GM23338 (cell line): ENCODE measurements around the gene MEIS3. TPM values are rescaled to one million over a fixed set of nuclear protein-coding genes. Genes with fewer than 3 reads are reported as not detected.

Experiments used
- ATAC-seq: fragments of 200-7000 bp; cut with Tn5 transposase; 3 replicates; pipeline ENCODE4 v1.9.1; 2020
- DNase-seq: peaks from one replicate; pipeline ENCODE4 v3.0.0-alpha.2; 2015; ENCODE audit warnings: low spot score
- H2AFZ ChIP-seq: fragments of 200-600 bp; sonication (generic); 2 replicates; pipeline ENCODE4 v1.8.0; 2016; ENCODE audit warnings: antibody characterized with exemption, mild to moderate bottlenecking, moderate library complexity
- H3F3A ChIP-seq: fragments of 200-600 bp; sonication (generic); replicated peaks from 2 replicates; pipeline ENCODE4 v1.8.0; 2017; ENCODE audit warnings: antibody characterized with exemption, mixed run types, low read depth
- H3K27ac ChIP-seq: fragments of 200-600 bp; sonication (generic); 2 replicates; pipeline ENCODE4 v1.6.1; 2016; ENCODE audit warnings: low read depth
- H3K27me3 ChIP-seq: fragments of 200-600 bp; sonication (generic); 2 replicates; pipeline ENCODE4 v1.8.0; 2016; ENCODE audit warnings: mild to moderate bottlenecking, mixed run types, moderate library complexity; ENCODE audit not compliant: insufficient read depth
- H3K36me3 ChIP-seq: fragments of 200-600 bp; sonication (generic); 2 replicates; pipeline ENCODE4 v1.8.0; 2016; ENCODE audit warnings: mild to moderate bottlenecking; ENCODE audit not compliant: insufficient read depth
- H3K4me1 ChIP-seq: fragments of 200-600 bp; sonication (generic); 2 replicates; pipeline ENCODE4 v1.8.0; 2016; ENCODE audit warnings: mild to moderate bottlenecking, moderate library complexity; ENCODE audit not compliant: insufficient read depth
- H3K4me2 ChIP-seq: fragments of 200-600 bp; sonication (generic); 2 replicates; pipeline ENCODE4 v1.7.1; 2017; ENCODE audit warnings: mixed run types
- H3K4me3 ChIP-seq: fragments of 200-600 bp; sonication (generic); 2 replicates; pipeline ENCODE4 v1.6.1; 2016; ENCODE audit warnings: mixed run types
- H3K79me2 ChIP-seq: fragments of 200-600 bp; sonication (generic); replicated peaks from 2 replicates; pipeline ENCODE4 v1.8.0; 2017; ENCODE audit warnings: mild to moderate bottlenecking; ENCODE audit not compliant: insufficient read depth
- H3K9me2 ChIP-seq: fragments of 200-600 bp; sonication (generic); 2 replicates; pipeline ENCODE4 v1.8.0; 2017; ENCODE audit not compliant: insufficient read depth
- H4K20me1 ChIP-seq: fragments of 200-600 bp; sonication (generic); replicated peaks from 2 replicates; pipeline ENCODE4 v1.8.0; 2017; ENCODE audit warnings: mild to moderate bottlenecking; ENCODE audit not compliant: insufficient read depth
- H3K27ac Mint-ChIP-seq: 2 replicates; pipeline ENCODE4 v1.8.0; 2020; ENCODE audit warnings: inconsistent platforms, mild to moderate bottlenecking, moderate library complexity, mixed read lengths
- H3K27me3 Mint-ChIP-seq: 3 replicates; pipeline ENCODE4 v1.8.0; 2022; ENCODE audit warnings: low read depth, mild to moderate bottlenecking, moderate library complexity, mixed read lengths, inconsistent platforms; ENCODE audit not compliant: insufficient read depth, poor library complexity
- H3K36me3 Mint-ChIP-seq: 3 replicates; pipeline ENCODE4 v1.8.0; 2021; ENCODE audit warnings: low read depth, mild to moderate bottlenecking, inconsistent platforms, moderate library complexity, mixed read lengths
- H3K4me1 Mint-ChIP-seq: 3 replicates; pipeline ENCODE4 v1.8.0; 2020; ENCODE audit warnings: mild to moderate bottlenecking, inconsistent platforms, mixed read lengths
- H3K4me3 Mint-ChIP-seq: 3 replicates; pipeline ENCODE4 v1.8.0; 2021; ENCODE audit warnings: moderate library complexity, mild to moderate bottlenecking, inconsistent platforms, mixed read lengths
- H3K9me3 Mint-ChIP-seq: 3 replicates; pipeline ENCODE4 v1.8.0; 2020; ENCODE audit warnings: moderate library complexity, mild to moderate bottlenecking, inconsistent platforms, mixed read lengths
- POLR2AphosphoS5 ChIP-seq: IDR thresholded peaks from 2 replicates; pipeline ENCODE4 v1.6.1; 2016; ENCODE audit warnings: antibody characterized with exemption, low read depth
- ZNF331 ChIP-seq: fragments of 250-450 bp; sonication (Bioruptor Pico); IDR thresholded peaks from 2 replicates; pipeline ENCODE4 v1.5.0; 2020; ENCODE audit warnings: low read depth, mild to moderate bottlenecking, moderate library complexity
- polyA plus RNA-seq: library from polyadenylated mRNA; unstranded; fragments of >200 nt; fragmentation: Nextera tagmentation; extraction: Ambion mirVana; gene quantifications from 2 replicates; pipeline ENCODE4 v1.2.1, GENCODE V29; 2016
- total RNA-seq: library from RNA; depleted of rRNA; stranded (reverse); fragments of >200 nt; shearing (Covaris generic); gene quantifications from 2 replicates; pipeline ENCODE4 v1.2.3, GENCODE V29; 2014
- TF ChIP-seq, protein P1 (sequence below): fragments of 250-450 bp; sonication (Bioruptor Pico); IDR thresholded peaks from 2 replicates; pipeline ENCODE4 v1.5.0; 2020; ENCODE audit warnings: mild to moderate bottlenecking, moderate library complexity

MEIS3 gene
- total and polyA plus RNA-seq, 2 experiments from 2014 or later: 20.6 to 33.7 TPM

DNA sequence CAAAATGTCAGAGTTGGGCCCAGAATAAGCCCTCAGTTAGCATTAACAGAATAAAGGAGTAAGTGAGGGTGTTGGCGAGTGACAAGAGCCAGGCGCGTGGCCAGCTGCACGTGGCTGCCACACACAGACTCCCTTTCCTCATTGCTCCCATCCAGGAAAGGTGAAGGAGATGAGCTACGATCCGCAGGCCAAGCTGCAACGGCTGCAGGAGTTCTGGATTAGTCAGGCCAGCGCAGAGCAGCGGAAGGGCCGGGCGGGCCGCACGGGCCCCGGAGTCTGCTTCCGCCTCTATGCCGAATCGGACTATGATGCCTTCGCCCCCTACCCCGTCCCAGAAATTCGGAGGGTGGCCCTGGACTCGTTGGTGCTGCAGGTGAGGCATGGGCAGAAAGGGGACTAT is 57.0 kb downstream of the MEIS3 start:
- peaks cover 52% of the 10 kb centered on the region for H3K36me3 ChIP-seq
- H4K20me1 ChIP-seq: peaks cover 12% of the 10 kb centered on the region

More for the DNA sequence above, 57.0 kb downstream of the MEIS3 start:
- Mint-ChIP-seq H3K36me3 (peaks cover 90% of the 10 kb centered on the region), H3K4me1 (no peaks in the 10 kb centered on the region), H3K27me3 (no peaks in the 10 kb centered on the region), H3K9me3 (no peaks in the 10 kb centered on the region), H3K4me3 (no peak overlapping the region), H3K27ac (no peak overlapping the region)
- no peak for TF ChIP-seq POLR2AphosphoS5
- TF ChIP-seq ZNF331 (CRISPR knock-in tag): no peak
- TF ChIP-seq, protein P1, sequence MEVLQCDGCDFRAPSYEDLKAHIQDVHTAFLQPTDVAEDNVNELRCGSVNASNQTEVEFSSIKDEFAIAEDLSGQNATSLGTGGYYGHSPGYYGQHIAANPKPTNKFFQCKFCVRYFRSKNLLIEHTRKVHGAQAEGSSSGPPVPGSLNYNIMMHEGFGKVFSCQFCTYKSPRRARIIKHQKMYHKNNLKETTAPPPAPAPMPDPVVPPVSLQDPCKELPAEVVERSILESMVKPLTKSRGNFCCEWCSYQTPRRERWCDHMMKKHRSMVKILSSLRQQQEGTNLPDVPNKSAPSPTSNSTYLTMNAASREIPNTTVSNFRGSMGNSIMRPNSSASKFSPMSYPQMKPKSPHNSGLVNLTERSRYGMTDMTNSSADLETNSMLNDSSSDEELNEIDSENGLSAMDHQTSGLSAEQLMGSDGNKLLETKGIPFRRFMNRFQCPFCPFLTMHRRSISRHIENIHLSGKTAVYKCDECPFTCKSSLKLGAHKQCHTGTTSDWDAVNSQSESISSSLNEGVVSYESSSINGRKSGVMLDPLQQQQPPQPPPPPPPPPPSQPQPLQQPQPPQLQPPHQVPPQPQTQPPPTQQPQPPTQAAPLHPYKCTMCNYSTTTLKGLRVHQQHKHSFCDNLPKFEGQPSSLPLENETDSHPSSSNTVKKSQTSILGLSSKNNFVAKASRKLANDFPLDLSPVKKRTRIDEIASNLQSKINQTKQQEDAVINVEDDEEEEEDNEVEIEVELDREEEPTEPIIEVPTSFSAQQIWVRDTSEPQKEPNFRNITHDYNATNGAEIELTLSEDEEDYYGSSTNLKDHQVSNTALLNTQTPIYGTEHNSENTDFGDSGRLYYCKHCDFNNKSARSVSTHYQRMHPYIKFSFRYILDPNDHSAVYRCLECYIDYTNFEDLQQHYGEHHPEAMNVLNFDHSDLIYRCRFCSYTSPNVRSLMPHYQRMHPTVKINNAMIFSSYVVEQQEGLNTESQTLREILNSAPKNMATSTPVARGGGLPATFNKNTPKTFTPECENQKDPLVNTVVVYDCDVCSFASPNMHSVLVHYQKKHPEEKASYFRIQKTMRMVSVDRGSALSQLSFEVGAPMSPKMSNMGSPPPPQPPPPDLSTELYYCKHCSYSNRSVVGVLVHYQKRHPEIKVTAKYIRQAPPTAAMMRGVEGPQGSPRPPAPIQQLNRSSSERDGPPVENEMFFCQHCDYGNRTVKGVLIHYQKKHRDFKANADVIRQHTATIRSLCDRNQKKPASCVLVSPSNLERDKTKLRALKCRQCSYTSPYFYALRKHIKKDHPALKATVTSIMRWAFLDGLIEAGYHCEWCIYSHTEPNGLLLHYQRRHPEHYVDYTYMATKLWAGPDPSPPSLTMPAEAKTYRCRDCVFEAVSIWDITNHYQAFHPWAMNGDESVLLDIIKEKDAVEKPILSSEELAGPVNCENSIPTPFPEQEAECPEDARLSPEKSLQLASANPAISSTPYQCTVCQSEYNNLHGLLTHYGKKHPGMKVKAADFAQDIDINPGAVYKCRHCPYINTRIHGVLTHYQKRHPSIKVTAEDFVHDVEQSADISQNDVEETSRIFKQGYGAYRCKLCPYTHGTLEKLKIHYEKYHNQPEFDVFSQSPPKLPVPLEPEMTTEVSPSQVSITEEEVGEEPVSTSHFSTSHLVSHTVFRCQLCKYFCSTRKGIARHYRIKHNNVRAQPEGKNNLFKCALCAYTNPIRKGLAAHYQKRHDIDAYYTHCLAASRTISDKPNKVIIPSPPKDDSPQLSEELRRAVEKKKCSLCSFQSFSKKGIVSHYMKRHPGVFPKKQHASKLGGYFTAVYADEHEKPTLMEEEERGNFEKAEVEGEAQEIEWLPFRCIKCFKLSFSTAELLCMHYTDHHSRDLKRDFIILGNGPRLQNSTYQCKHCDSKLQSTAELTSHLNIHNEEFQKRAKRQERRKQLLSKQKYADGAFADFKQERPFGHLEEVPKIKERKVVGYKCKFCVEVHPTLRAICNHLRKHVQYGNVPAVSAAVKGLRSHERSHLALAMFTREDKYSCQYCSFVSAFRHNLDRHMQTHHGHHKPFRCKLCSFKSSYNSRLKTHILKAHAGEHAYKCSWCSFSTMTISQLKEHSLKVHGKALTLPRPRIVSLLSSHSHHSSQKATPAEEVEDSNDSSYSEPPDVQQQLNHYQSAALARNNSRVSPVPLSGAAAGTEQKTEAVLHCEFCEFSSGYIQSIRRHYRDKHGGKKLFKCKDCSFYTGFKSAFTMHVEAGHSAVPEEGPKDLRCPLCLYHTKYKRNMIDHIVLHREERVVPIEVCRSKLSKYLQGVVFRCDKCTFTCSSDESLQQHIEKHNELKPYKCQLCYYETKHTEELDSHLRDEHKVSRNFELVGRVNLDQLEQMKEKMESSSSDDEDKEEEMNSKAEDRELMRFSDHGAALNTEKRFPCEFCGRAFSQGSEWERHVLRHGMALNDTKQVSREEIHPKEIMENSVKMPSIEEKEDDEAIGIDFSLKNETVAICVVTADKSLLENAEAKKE: no peak
- Histone ChIP-seq H3K79me2 (no peaks in the 10 kb centered on the region), H3K4me3 (no peak overlapping the region), H3K27me3 (no peaks in the 10 kb centered on the region), H3F3A (no peaks in the 10 kb centered on the region; the same call in 1 of the 2 replicates), H3K4me2 (no peak overlapping the region), H2AFZ (no peak overlapping the region), H3K4me1 (no peaks in the 10 kb centered on the region), H3K9me2 (no peaks in the 10 kb centered on the region), H3K27ac (no peak overlapping the region)
- ATAC-seq: no peak
- DNase-seq: no peak
